Esophagus muscularis mucosa (tissue), 4 donors: ENCODE measurements around the gene TBC1D9B. TPM values are rescaled to one million over a fixed set of nuclear protein-coding genes. Genes with fewer than 3 reads are reported as not detected.

Experiments used
- DNase-seq: peaks from one replicate; pipeline ENCODE4 v3.0.0-alpha.2; 2017; ENCODE audit errors: extremely low spot score
- H3K27ac ChIP-seq, 4 donors: fragments of 200-600 bp; sonication (generic); replicated peaks in 1 of 4; 1 replicate in 3 of 4; 2 replicates in 1 of 4; pipeline ENCODE4 v1.5.1; 2016 to 2019; ENCODE audit warnings: mild to moderate bottlenecking in 1 of 4
- H3K27me3 ChIP-seq, 4 donors: fragments of 200-600 bp; sonication (generic); one replicate each; pipeline versions ENCODE4 v1.5.1 to v1.6.0; 2016 to 2019
- H3K36me3 ChIP-seq, 4 donors: fragments of 200-600 bp; sonication (generic); one replicate each; pipeline ENCODE4 v1.5.1; 2016 to 2019
- H3K4me1 ChIP-seq, 4 donors: fragments of 200-600 bp; sonication (generic); one replicate each; pipeline ENCODE4 v1.5.1; 2016 to 2019
- H3K4me3 ChIP-seq, 4 donors: fragments of 200-600 bp; sonication (generic); 1 replicate in 2 of 4; 2 replicates in 2 of 4; pipeline ENCODE4 v1.5.1; 2016 to 2019; ENCODE audit warnings: mild to moderate bottlenecking in 4 of 4, moderate library complexity in 1 of 4
- H3K9me3 ChIP-seq, 4 donors: fragments of 200-600 bp; sonication (generic); 1 replicate in 3 of 4; 2 replicates in 1 of 4; pipeline ENCODE4 v1.5.1; 2016 to 2019
- EP300 ChIP-seq: sonication (generic); formaldehyde crosslinking; IDR thresholded peaks from one replicate; pipeline ENCODE4 v1.6.1; 2017; ENCODE audit warnings: antibody characterized with exemption
- POLR2A ChIP-seq: fragments of 450-650 bp; IDR thresholded peaks from one replicate; pipeline ENCODE4 v1.6.1; 2017; ENCODE audit warnings: antibody characterized with exemption, moderate library complexity, mild to moderate bottlenecking, low read depth
- POLR2AphosphoS5 ChIP-seq, 2 donors: sonication (generic); formaldehyde crosslinking; IDR thresholded peaks; one replicate each; pipeline ENCODE4 v1.6.1; 2017; ENCODE audit warnings: antibody characterized with exemption in 2 of 2
- WGBS: methylation state at CpG from one replicate; pipeline ENCODE4 v1.1.5; 2018; 5-methylcytosine and 5-hydroxymethylcytosine counted together
- intact Hi-C: fragments of 100-400 bp; cut with DNase I; formaldehyde crosslinking; loops from one replicate; pipeline ENCODE4 v1.15.1; 2023
- total RNA-seq, 4 donors: library from RNA; depleted of rRNA; stranded (reverse); fragments of >200 nt; gene quantifications; one replicate each; pipeline versions ENCODE4 v1.1.0 to v1.2.1, GENCODE V29; 2016
- TF ChIP-seq, protein P1 (sequence below), 3 experiments: fragments of 200-600 bp in 2 of 3; fragments of 450-650 bp in 1 of 3; sonication (generic) in 2 of 3; IDR thresholded peaks; one replicate each; pipeline ENCODE4 v1.5.1; 2017 to 2019; ENCODE audit warnings: antibody characterized with exemption in 3 of 3, mild to moderate bottlenecking in 2 of 3, moderate library complexity in 1 of 3

The TBC1D9B gene
- total RNA-seq, 4 donors from 2014 or later = 80.2 to 229 (median 143) TPM

DNA sequence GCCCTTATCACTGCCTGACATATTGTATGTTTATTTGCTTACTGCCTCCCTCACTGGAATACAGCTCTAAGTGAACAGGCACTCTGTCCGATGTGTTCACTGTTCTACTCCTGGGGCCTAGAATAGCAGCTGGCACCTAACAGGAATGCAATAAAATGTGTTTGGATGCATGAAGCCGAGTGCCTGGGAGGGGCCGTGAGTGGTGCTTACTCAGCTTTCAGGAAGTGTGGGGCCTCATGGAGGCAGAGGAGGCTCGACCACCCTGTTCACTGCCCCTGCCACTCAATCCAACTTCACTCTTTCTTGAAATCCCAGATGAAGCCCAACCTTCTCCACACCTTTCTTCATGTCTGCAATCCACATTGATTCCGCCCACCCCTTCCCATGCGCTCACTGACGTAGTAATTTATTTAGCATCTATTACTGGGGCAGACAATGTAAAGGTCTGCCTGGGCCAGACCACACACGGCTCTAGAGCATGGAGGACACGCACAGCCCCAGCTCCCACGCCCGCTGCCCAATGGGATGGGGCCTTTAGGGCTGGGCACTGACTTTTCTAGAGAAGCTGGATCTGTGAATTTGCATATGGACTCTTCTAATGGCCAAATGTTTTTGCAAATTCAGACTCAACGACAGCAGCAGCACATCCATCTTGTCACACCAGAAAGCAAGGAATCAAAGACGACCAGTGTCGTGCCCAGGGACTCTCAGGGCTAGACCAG is 21.3 kb downstream of the TBC1D9B start:
- no peaks in the 10 kb centered on the region for H3K4me1 ChIP-seq
- WGBS = 82% methylated on average over 14 of the region's 14 CpGs
- H3K27ac ChIP-seq = no peak overlapping the region
- H3K9me3 ChIP-seq = peaks cover 0 to 19% (median 12%) of the 10 kb centered on the region in 4 donors
- TF ChIP-seq POLR2AphosphoS5 (IDR thresholded peaks at IDR 0.05) (no peak), EP300 (no peak), POLR2A (no peak)
- TF ChIP-seq, protein P1, sequence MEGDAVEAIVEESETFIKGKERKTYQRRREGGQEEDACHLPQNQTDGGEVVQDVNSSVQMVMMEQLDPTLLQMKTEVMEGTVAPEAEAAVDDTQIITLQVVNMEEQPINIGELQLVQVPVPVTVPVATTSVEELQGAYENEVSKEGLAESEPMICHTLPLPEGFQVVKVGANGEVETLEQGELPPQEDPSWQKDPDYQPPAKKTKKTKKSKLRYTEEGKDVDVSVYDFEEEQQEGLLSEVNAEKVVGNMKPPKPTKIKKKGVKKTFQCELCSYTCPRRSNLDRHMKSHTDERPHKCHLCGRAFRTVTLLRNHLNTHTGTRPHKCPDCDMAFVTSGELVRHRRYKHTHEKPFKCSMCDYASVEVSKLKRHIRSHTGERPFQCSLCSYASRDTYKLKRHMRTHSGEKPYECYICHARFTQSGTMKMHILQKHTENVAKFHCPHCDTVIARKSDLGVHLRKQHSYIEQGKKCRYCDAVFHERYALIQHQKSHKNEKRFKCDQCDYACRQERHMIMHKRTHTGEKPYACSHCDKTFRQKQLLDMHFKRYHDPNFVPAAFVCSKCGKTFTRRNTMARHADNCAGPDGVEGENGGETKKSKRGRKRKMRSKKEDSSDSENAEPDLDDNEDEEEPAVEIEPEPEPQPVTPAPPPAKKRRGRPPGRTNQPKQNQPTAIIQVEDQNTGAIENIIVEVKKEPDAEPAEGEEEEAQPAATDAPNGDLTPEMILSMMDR (IDR thresholded peaks at IDR 0.05) = no peak
- no peak for DNase-seq
- H3K36me3 ChIP-seq = peaks cover 49 to 94% (median 89%) of the 10 kb centered on the region in 4 donors
- H3K4me3 ChIP-seq = no peak overlapping the region
- H3K27me3 ChIP-seq = no peaks in the 10 kb centered on the region
- intact Hi-C loops = no loop called here

GRCh38 chr5:179885491-179886090 is 22.1 kb downstream of the TBC1D9B start:
- WGBS = 97% methylated on average over 13 of the region's 13 CpGs
- no peaks in the 10 kb centered on the region for H3K27me3 ChIP-seq
- H3K36me3 ChIP-seq = peaks cover 41 to 93% (median 85%) of the 10 kb centered on the region in 4 donors
- peaks cover 0 to 19% (median 12%) of the 10 kb centered on the region in 4 donors for H3K9me3 ChIP-seq
- no peak for TF ChIP-seq POLR2A
- no peak for TF ChIP-seq EP300
- intact Hi-C loops = no loop called here
- H3K27ac ChIP-seq = no peak overlapping the region
- DNase-seq = no peak
- no peaks in the 10 kb centered on the region for H3K4me1 ChIP-seq
- H3K4me3 ChIP-seq = no peak overlapping the region

- H3K36me3 ChIP-seq = peaks cover 38 to 93% (median 83%) of the 10 kb centered on the region in 4 donors
- WGBS = 100% methylated on average over 3 of the region's 3 CpGs
- H3K9me3 ChIP-seq = peaks cover 0 to 19% (median 12%) of the 10 kb centered on the region in 4 donors
- no peaks in the 10 kb centered on the region for H3K4me1 ChIP-seq
- TF ChIP-seq, protein P1 (IDR thresholded peaks at IDR 0.05) = no peak
- no peak for TF ChIP-seq POLR2AphosphoS5 (IDR thresholded peaks at IDR 0.05)
- TF ChIP-seq POLR2A = no peak
- no peak for TF ChIP-seq EP300
- intact Hi-C loops = no loop called here
- no peak overlapping the region for H3K4me3 ChIP-seq
- H3K27me3 ChIP-seq = no peaks in the 10 kb centered on the region
- no peak overlapping the region for H3K27ac ChIP-seq
- DNase-seq = no peak
Measured at GRCh38 chr5:179883163-179883562, 24.5 kb downstream of the TBC1D9B start.

DNA sequence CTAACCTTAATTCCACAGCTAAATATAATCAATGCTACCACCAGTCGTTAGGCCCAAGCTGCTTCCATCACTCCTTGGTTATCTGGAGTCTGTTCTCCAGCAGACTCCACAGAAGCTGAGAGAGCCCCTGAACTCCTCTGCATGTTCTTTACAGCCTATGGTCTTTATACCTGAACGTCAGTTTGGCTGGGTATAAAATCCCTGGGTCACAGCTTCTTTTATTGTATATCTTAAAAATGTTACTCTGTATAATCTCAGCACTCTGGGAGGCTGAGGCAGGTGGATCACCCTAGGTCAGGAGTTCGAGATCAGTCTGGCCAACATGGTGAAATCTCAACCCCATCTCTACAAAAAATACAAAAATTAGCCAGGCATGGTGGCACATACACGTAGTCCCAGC is 25.4 kb downstream of the TBC1D9B start:
- no peaks in the 10 kb centered on the region for H3K4me1 ChIP-seq
- no peak for TF ChIP-seq EP300
- no peak for TF ChIP-seq POLR2A
- TF ChIP-seq, protein P1 (IDR thresholded peaks at IDR 0.05) = no peak
- no peak for TF ChIP-seq POLR2AphosphoS5 (IDR thresholded peaks at IDR 0.05)
- no peak overlapping the region for H3K27ac ChIP-seq
- WGBS = 67% methylated on average over 3 of the region's 4 CpGs
- no peak overlapping the region for H3K4me3 ChIP-seq
- intact Hi-C loops = no loop called here
- H3K27me3 ChIP-seq = no peaks in the 10 kb centered on the region
- no peak for DNase-seq
- peaks cover 0 to 19% (median 12%) of the 10 kb centered on the region in 4 donors for H3K9me3 ChIP-seq
- H3K36me3 ChIP-seq = peaks cover 40 to 92% (median 82%) of the 10 kb centered on the region in 4 donors

GRCh38 chr5:179880848-179881590 is 26.7 kb downstream of the TBC1D9B start:
- no peak for TF ChIP-seq EP300
- TF ChIP-seq POLR2AphosphoS5 (IDR thresholded peaks at IDR 0.05) = no peak
- TF ChIP-seq, protein P1 (IDR thresholded peaks at IDR 0.05) = no peak
- no peak for TF ChIP-seq POLR2A
- intact Hi-C loops = no loop called here
- H3K9me3 ChIP-seq = peaks cover 0 to 19% (median 12%) of the 10 kb centered on the region in 4 donors
- H3K4me3 ChIP-seq = no peak overlapping the region
- DNase-seq = no peak
- 90% methylated on average over 16 of the region's 25 CpGs for WGBS
- no peaks in the 10 kb centered on the region for H3K4me1 ChIP-seq
- H3K27me3 ChIP-seq = no peaks in the 10 kb centered on the region
- no peak overlapping the region for H3K27ac ChIP-seq
- H3K36me3 ChIP-seq = peaks cover 40 to 92% (median 82%) of the 10 kb centered on the region in 4 donors
